AG04449 (cell line): ENCODE measurements around the gene HECTD4.

Experiments
- CTCF ChIA-PET: fragments of 350-600 bp; formaldehyde crosslinking; extraction: SDS; loops from one replicate; lab custom pipeline; 2021; ENCODE audit warnings: antibody characterized with exemption; lab: Yijun Ruan, JAX
- POLR2A ChIA-PET: fragments of 400-600, 350-600 bp; formaldehyde crosslinking; extraction: SDS; loops from one replicate; lab custom pipeline; 2020; ENCODE audit warnings: antibody characterized with exemption, inconsistent platforms; lab: Yijun Ruan, JAX
- DNase-seq: peaks from one replicate; pipeline ENCODE4 v3.0.0-alpha.2; 2010; ENCODE audit warnings: low read depth, low spot score
- H3K4me3 ChIP-seq: 2 replicates; pipeline ENCODE4 v1.5.1; 2011; ENCODE audit warnings: low read depth, mild to moderate bottlenecking, control low read depth, low read length
- TF ChIP-seq, protein P1 (sequence below): IDR thresholded peaks from one replicate; pipeline ENCODE4 v1.5.1; 2011; ENCODE audit warnings: mild to moderate bottlenecking, moderate library complexity, low read length, control low read depth, inconsistent platforms; ENCODE audit not compliant: insufficient read depth; ENCODE audit errors: missing control alignments

Gene HECTD4

DNA sequence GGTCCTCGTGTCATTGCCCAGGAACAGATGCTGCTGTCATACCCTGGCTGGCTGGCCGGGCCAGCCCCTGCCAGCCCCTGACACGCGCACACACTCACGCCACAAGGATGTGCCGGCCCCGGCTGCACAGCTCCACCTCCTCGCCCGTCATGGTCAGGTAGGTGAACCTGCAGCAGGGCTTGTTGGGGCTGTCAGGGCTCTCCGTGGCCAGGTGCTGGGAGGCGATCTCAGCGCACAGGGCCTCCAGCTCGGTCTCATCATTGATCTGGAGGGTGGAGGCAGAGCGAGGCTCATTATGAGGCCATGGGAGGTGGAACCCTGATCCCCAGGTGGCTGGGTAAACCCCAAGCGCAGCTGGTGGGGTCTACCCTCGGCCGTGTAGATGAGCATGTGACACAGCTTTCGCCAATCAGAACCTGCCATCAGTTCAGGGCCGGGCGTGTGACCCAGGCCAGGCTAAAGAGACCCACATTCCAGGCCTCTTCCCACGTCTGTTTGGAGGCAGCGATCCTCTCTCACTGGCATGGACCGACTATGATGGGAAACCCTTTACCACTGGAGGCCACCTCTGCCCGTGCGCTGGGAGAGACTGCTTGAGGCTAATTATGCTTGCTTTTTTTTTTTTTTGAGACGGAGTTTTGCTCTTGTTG is 218.1 kb downstream of the HECTD4 start:
- CTCF ChIA-PET: no interaction called here
- no peak overlapping the region for H3K4me3 ChIP-seq
- POLR2A ChIA-PET: no interaction called here
- TF ChIP-seq, protein P1, sequence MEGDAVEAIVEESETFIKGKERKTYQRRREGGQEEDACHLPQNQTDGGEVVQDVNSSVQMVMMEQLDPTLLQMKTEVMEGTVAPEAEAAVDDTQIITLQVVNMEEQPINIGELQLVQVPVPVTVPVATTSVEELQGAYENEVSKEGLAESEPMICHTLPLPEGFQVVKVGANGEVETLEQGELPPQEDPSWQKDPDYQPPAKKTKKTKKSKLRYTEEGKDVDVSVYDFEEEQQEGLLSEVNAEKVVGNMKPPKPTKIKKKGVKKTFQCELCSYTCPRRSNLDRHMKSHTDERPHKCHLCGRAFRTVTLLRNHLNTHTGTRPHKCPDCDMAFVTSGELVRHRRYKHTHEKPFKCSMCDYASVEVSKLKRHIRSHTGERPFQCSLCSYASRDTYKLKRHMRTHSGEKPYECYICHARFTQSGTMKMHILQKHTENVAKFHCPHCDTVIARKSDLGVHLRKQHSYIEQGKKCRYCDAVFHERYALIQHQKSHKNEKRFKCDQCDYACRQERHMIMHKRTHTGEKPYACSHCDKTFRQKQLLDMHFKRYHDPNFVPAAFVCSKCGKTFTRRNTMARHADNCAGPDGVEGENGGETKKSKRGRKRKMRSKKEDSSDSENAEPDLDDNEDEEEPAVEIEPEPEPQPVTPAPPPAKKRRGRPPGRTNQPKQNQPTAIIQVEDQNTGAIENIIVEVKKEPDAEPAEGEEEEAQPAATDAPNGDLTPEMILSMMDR: no peak
- no peak for DNase-seq

DNA sequence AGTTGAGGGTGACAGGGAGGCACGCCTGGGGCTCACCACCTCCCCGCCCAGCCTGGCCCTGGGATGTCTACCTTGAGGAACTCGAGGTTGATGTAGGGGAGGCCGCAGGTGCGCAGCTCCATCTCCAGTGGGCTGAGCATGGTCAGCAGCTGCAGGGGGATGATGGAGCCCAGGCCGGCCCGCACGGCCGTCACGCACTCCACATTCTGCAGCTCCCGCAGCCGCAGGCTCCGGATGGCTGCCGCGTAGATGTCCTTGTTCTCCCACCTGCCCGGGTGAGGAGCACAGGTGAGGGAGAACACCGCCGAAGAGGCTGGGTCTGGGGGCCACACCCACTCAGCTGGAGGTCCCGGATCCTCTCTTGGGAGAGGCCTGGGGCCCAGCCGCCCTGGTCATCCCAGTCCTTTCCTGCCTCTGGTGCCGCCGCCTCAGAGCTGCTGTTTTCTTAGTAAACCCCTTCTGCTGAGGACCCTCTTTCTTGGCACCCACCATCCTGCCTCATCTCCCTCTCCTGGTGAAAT is 218.7 kb downstream of the HECTD4 start:
- TF ChIP-seq, protein P1: no peak
- ChIA-PET CTCF (no interaction called here), POLR2A (interaction anchor here (0.6 kb wide), 1 partner anchor 147 kb away, joined by 3 read pairs; no protein-coding TSS in a partner anchor)
- H3K4me3 ChIP-seq: no peak overlapping the region
- DNase-seq: no peak

DNA sequence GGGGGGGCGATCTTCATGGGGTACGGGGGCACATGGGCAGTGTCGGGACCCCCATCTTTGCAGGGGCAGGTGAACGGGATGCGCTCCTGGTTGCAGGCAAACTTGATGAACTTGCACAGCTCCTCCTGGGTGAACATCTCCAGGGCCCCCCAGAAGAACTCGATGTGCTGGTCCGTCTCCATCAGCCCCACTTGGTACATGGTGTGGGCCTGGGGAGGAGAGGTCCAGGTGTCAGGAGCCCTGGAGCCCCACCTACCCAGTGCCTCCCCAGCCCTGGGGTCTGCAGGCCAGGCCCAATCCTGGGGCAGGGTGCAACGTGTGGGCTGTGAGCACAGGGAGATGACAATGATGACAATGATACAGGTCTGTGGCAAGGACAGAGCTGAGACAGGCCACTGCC is 219.2 kb downstream of the HECTD4 start:
- CTCF ChIA-PET: interaction anchor here (1.4 kb wide), 1 partner anchor 224 kb away, joined by 3 read pairs; no protein-coding TSS in a partner anchor
- no peak overlapping the region for H3K4me3 ChIP-seq
- TF ChIP-seq, protein P1: no peak

DNA sequence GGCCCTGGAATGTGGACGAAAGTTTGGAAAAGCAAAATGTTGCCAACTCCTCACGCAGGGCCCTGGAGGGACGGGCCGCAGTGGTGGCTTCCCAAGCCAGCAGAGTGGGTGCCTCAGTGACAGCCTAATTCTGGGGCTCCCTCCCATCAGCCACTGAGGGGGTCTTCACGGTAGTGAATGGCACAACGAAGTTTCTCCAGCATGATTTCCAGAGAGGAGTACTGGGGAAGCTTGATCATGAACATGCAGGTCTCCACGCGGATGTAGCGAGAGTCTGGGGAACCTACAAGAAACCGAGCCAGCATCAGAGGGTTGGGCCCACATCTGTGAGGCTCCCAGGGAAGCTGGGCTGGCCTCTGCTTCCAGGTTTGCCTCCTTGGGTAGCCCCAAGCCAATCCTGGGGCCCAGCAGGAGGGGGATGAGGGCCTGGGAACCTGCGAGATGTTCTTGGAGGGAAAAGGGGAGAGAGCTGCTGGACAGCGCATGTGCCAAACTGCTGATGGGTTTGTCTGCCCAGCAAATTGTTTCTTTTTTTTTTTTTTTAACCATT is 219.9 kb downstream of the HECTD4 start:
- no peak for DNase-seq
- no peak overlapping the region for H3K4me3 ChIP-seq
- CTCF ChIA-PET: interaction anchor here (1.4 kb wide), 1 partner anchor 225 kb away, joined by 3 read pairs; no protein-coding TSS in a partner anchor
- TF ChIP-seq, protein P1: no peak
- POLR2A ChIA-PET: no interaction called here

More for the DNA sequence above, 219.2 kb downstream of the HECTD4 start:
- DNase-seq: no peak
- POLR2A ChIA-PET: interaction anchor here (0.6 kb wide), 1 partner anchor 147 kb away, joined by 3 read pairs; no protein-coding TSS in a partner anchor

DNA sequence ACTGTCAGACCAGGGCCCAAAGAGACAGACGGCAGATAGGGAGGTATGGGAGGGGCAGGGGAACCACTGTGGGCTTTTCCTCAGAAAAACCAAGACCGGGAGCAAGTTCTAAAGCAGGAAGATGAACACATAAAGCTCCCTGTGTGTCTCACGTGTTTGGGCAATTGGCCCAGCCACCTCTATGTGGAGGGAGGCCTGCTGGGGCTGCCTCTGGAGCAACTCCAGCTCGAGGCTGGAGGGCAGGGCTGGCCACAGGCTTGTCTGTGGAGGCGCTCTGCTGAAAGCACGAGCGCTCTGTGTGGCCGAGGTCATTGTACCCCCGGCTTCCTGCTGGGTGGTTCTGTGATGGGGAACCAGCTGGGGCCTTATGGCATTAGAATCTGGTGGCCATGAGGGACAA is 220.5 kb downstream of the HECTD4 start:
- DNase-seq: no peak
- POLR2A ChIA-PET: no interaction called here
- CTCF ChIA-PET: interaction anchor here (1.4 kb wide), 1 partner anchor 225 kb away, joined by 3 read pairs; no protein-coding TSS in a partner anchor
- TF ChIP-seq, protein P1: no peak
- no peak overlapping the region for H3K4me3 ChIP-seq

DNA sequence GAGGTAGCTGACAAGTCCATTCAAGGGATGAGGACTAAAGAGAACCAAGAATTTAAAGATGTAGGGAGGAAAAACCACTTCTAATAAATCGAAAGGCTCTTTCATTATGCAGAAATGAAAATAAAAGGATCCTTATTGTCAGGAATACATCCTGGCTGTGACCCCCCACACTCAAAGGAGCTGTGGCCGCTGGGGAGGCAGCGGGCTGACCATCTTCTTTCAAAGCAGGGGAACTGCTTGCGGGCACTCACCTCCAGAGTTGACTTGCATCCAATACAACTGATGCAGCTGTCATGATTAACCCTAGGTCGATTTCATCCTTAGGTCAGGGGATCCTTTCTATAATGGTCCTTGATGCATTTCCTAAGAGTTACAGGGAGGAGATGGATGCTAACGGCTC is 221.6 kb downstream of the HECTD4 start:
- TF ChIP-seq, protein P1: no peak
- no peak overlapping the region for H3K4me3 ChIP-seq
- DNase-seq: no peak
- POLR2A ChIA-PET: interaction anchor here (0.6 kb wide), 1 partner anchor 35 kb away, joined by 3 read pairs; the partner anchor contains the start of gene TRAFD1
- CTCF ChIA-PET: interaction anchor here (1.1 kb wide), 1 partner anchor 9 kb away, joined by 4 read pairs; no protein-coding TSS in a partner anchor
